ENCODE measurements around the gene NKX1-1. TPM values are rescaled to one million over a fixed set of nuclear protein-coding genes. Genes with fewer than 3 reads are reported as not detected.
A peak's percentile ranks its signal among the peaks of the same experiment; 100 is the strongest.

The NKX1-1 gene
- total and polyA plus RNA-seq, 2 of the 8 experiments (the other 6 are each of a cell fraction or from before 2014, with no cell fraction given), result not detected

DNA sequence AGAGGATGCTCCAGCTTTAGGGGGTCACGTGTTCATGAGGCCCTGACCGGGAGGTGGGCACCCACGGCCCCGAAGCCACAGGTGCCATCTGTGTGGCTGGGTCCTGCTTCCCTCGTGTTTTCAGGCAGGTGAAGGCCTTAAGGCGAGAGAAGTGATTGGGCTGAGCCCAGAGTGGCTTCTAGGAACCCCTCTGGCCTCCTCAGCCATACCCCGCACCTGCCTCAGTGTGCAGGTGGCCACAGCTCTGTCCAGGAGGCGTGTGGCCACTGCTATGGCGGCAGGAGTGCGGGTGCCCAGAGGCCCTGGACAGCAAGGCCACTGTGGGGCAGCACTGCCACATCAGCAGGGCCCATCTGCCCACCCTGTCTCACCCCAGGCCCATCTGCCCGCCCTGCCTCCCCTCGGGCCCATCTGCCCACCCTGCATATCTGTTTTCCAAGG lies 25.0 kb downstream of the NKX1-1 start:
- Histone ChIP-seq H2BK20ac (ENCODE audit: low read length) (no peak overlapping the region), H4K91ac (replicated peaks; ENCODE audit: insufficient read length, low read length) (no peak overlapping the region), H2BK5ac (ENCODE audit: low read depth, low read length) (no peak overlapping the region), H3K79me1 (ENCODE audit: low read depth, low read length) (no peaks in the 10 kb centered on the region), H3K23ac (ENCODE audit: insufficient read length) (no peak overlapping the region), H4K5ac (ENCODE audit: insufficient read length, low read depth, low read length) (no peak overlapping the region), H3K79me2 (ENCODE audit: control insufficient read depth in 1 of 2, insufficient read depth in 2 of 2, low read length in 2 of 2) (no peaks in the 10 kb centered on the region), H3K4ac (replicated peaks; ENCODE audit: insufficient read length, low read depth, low read length) (no peak overlapping the region), H3K23me2 (ENCODE audit: low read depth, low read length) (no peaks in the 10 kb centered on the region), H2AFZ (ENCODE audit: low read length) (no peak overlapping the region), H3K9ac (replicated peaks in 1 of 4; ENCODE audit: extremely low read depth in 1 of 4, low read depth in 3 of 4, low read length in 3 of 4) (no peak overlapping the region), H2BK15ac (ENCODE audit: low read length) (no peak overlapping the region), H2BK12ac (ENCODE audit: low read depth, low read length) (no peak overlapping the region), H3K4me3 (ENCODE audit: extremely low read depth in 1 of 4, insufficient read depth in 2 of 4, low read depth in 3 of 4, low read length in 4 of 4) (no peak overlapping the region), H3K36me3 (ENCODE audit: control insufficient read depth in 2 of 4, insufficient read depth in 4 of 4, low read length in 3 of 4) (peaks cover 0 to 3% (median 0%) of the 10 kb centered on the region in 4 experiments; a peak in 2 of 8 replicates), H4K20me1 (replicated peaks in 1 of 2; ENCODE audit: control insufficient read depth in 1 of 2, insufficient read depth in 2 of 2, low read length in 2 of 2) (peaks cover 0 to 5% of the 10 kb centered on the region in 2 experiments), H4K8ac (ENCODE audit: extremely low read depth, insufficient read depth, low read length) (no peak overlapping the region), H2AK5ac (ENCODE audit: low read depth, low read length) (no peak overlapping the region), H3K56ac (replicated peaks; ENCODE audit: insufficient read length, low read depth, low read length) (no peak overlapping the region), H3K18ac (ENCODE audit: extremely low read depth, low read length) (no peak overlapping the region), H3K4me2 (ENCODE audit: insufficient read depth in 1 of 2, low read depth in 2 of 2, low read length in 2 of 2) (no peak overlapping the region), H3K27ac (ENCODE audit: low read depth, low read length) (no peak overlapping the region), H2BK120ac (replicated peaks; ENCODE audit: low read depth, low read length) (no peak overlapping the region), H3K4me1 (replicated peaks in 1 of 4; ENCODE audit: control insufficient read depth in 3 of 4, insufficient read depth in 4 of 4, low read length in 3 of 4) (no peaks in the 10 kb centered on the region), H3K14ac (ENCODE audit: insufficient read length) (no peak overlapping the region), H3K9me3 (ENCODE audit: insufficient read depth in 2 of 2, low read depth in 1 of 2, low read length in 1 of 2) (no peaks in the 10 kb centered on the region), H3K27me3 (replicated peaks in 1 of 4; ENCODE audit: control insufficient read depth in 3 of 4, extremely low read depth in 1 of 4, insufficient read depth in 3 of 4, low read length in 3 of 4) (no peaks in the 10 kb centered on the region)
- ChIA-PET CTCF (ENCODE audit: partially characterized antibody) (interaction anchor here (0.8 to 1.3 kb wide), 2 partner anchors 9 to 249 kb away, joined by 3 read pairs; no protein-coding TSS in a partner anchor), POLR2A (ENCODE audit: partially characterized antibody) (no interaction called here)
- DNase-seq (ENCODE audit: low read depth in 1 of 2, low spot score in 2 of 2) (no peak), FAIRE-seq (no peak)
- TF ChIP-seq CHD1 (IDR thresholded peaks at IDR 0.05; ENCODE audit: low read depth, low read length) (no peak), SIN3A (conservative IDR thresholded peaks at IDR 0.05 in 1 of 2, IDR thresholded peaks at IDR 0.05 in 1 of 2; ENCODE audit: low read depth in 1 of 2, low read length in 2 of 2) (no peak), PHF8 (conservative IDR thresholded peaks at IDR 0.05; ENCODE audit: low read depth, low read length) (no peak), RAD21 (IDR thresholded peaks at IDR 0.05 in 1 of 2, conservative IDR thresholded peaks at IDR 0.05 in 1 of 2; ENCODE audit: low read depth in 2 of 2, low read length in 2 of 2) (peak in 1 of 2 experiments; percentile 11; a peak in 1 of 4 replicates), JUND (IDR thresholded peaks at IDR 0.05; ENCODE audit: low read length) (no peak), GABPA (IDR thresholded peaks at IDR 0.05; ENCODE audit: borderline replicate concordance, insufficient read depth, low read length) (no peak), BCL11A (IDR thresholded peaks at IDR 0.05; ENCODE audit: low read depth in 2 of 2, low read length in 2 of 2) (no peak)
- WGBS, 2 experiments (ENCODE audit: extremely low coverage in 1 of 2, insufficient coverage in 1 of 2, insufficient read length in 1 of 2, insufficient replicate concordance in 2 of 2, low coverage in 1 of 2, low lambda C conversion rate in 2 of 2, missing lambda C conversion rate in 1 of 2), result 90% methylated on average over 12 of the region's 12 CpGs; no CpG with 5 or more reads in 1 of the 2 experiments

Measured in H1 (cell line).